NCI-H2029 (cell line): ENCODE results near the gene HACL1.

Experiments used
- DNase-seq: peaks from one replicate; lab custom pipeline; 2025; lab: John Stamatoyannopoulos, UW

Gene HACL1

DNA sequence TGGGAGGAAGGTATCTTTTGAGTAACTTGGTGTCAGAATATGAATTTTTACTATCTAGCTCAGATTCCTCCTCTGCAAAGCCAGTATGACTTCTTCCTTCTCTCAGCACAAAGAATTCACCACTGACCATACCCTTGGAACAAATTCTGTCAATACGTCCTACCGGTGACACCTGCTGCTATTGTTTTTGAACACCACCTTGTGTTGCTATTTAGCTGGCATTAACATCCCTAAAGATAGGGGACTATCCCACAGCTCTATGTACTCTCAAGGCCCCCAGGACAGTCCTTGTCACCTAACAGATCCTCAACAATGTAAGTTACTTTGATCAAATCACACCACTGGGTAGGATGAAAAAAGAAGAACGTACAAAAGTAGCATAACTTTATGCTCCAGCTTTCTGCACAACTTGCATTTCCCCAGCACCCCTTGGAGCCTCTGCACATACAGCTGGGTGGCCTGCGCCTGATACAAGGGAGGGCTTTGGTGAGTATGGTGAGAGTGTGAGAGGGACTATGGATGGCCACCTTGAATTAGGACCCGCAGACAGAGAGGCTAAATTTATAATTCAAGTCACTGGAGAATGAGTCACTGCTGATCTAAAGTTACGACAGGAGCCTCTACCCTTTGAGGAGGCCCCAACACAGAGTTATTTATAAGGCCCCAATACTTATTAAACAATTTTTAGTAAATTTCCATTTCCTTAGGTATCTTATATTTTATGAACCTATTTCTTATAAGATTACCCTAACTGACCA, 77.5 kb downstream of the HACL1 start:
- DNase-seq, result no peak

- no peak for DNase-seq
These were observed 79.4 kb downstream of the HACL1 start for GRCh38 chr3:15522016-15522415.

GRCh38 chr3:15521573-15521965, 79.8 kb downstream of the HACL1 start, which contains the start of gene COLQ:
Gene COLQ (minus strand): TSS chr3:15521706. CDS start chr3:15521625, 81 bp downstream.
- no peak for DNase-seq

DNA sequence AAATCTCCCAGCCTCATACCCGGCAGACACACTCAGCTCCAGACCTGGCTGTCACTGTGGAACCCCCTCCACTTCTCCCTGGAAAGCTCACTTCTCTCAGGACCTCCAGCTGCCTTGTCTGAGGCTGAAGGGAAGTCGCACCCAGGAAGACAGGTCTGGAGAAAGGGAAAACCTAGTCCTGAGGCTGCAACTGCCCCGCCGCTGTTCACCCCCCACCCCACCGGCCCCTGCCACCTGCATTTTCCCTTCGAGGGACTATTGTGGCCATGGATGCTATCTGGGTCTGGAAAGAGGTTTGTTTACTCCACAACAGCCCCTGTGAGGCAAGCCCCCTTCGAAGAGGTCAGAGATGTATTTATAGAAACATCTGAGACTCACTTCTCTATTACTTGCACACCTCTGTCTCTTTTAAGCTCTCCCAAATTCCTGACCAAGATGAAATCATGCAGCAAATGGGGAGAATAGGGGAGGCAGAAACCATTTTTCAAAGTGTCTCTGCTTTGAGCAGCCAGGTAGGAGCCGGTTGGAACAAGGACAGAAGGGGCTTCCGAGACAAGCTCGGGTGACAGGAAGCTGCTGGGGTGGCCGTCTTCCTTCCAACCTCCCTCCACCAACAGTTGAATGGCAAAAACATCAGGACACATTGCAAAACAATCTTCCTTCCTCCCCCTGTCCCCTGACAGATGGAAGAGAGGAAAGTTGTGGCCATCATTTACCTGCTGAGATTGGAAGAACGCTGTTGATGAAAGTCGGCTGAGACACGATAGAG, 80.4 kb downstream of the HACL1 start:
- no peak for DNase-seq

- no peak for DNase-seq
These were observed 81.2 kb downstream of the HACL1 start for GRCh38 chr3:15520185-15520584.

DNA sequence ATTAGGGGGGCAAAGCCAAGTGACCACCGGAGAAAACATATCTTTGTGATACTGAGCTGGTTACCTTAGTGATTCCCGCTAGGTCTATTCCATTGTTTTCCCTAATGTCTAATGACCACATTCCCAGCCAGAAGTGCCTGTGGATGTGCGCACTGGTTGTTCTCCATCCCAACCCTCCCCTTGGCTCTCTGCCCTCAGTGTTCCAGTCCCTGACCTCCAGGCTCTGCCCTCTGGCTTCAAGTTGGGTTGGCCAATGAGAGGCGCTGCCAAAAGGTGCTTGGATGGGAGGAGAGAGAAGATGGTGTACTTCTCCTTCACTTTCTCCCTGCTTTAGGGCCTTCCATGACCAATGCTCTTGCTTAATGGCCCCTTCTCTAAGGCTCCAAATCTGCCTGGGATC, 82.3 kb downstream of the HACL1 start:
- DNase-seq, result no peak

DNA sequence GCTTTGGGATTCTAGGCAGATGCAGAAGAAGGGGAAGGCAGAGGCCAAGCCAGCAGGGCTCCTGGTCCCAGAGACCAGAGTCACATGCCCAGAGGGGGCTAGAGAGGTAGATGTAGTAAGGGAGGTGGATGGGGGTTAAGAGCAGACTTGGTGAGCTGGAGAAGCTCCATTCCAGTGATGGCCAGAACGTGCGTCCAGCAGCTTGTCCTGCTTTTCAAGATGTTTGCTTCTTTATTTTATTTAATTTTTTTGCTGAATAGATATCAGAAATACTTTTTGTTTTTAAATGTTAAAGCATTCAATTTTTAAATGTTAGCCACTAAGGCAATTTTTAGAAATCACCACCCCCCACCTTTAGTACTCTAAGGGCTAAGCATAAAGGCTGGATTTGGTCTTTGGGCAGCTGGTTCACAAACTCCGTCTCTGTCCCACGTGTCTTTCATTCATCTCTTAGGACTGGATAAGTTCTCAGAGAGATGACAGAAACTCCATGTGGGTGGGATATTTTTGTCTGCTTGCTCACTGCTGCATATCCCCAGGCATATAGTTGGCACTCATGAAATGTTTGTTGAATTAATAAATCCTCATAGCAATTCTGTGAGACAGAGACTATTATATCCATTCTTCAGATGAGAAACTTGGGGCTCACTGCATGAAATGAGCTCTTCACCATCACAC, 86.6 kb downstream of the HACL1 start:
- no peak for DNase-seq

GRCh38 chr3:15513810-15514662, 87.3 kb downstream of the HACL1 start:
- no peak for DNase-seq

DNA sequence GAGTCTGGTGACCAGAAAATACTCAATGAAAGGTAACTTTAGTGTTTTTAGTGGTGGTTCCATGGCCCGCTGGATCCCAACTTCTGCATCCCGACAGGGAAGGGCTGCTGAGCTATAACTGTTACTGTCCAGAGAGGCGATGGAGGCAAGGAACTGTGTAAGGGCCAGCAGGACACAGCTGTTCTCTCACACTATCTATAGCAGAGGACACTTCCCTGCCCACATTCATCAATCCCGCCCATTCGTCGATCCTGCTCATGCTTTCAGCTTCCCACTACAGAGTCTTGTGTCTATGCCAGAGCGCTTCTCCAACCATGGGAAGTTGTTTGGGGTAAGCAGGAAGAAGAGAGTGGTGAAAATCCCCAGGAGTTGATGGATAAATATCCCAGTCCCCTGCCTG, 88.3 kb downstream of the HACL1 start:
- no peak for DNase-seq

DNA sequence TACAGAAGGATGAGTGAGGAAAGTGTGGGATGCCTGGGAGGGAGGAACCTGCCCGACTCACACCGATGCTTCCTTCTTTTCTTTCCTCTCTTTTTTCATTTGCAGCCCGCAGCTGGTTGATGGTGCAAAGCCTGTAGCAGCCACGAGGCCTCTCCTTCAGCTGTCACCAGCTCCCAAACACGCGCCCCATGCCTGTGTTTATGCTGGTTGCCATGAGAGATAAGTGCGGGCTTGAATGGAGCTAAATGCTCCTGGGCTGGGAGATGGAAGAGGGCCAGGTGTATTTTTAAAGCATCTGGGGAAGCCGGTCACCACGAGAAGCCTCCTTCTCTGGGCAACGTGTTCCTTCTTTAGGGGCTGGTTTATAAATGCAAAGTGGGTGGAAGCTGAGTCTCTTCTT, 89.2 kb downstream of the HACL1 start:
- DNase-seq, result peak; percentile 91

- DNase-seq, result no peak
These were observed 90.2 kb downstream of the HACL1 start for GRCh38 chr3:15511156-15511555.
